ENCODE results near the gene TMPRSS6.

DNA sequence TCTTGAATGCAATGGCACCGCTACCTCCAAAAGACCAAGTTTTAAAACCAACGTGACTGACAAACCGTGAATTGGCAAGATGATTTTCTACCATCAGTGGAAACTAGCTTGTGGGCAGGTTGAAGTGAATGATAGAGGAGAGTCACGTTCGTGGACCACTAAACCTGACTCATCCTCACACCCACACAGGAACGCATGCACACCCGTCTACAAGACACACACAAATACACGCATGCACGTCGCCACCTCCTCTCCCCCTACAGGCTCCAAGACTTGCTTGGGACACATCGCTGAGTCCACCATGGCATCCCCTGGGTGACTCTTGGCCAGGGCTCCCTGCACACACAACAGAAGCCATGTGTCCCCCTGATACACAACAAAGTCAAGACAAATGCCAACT is 14.4 kb downstream of the TMPRSS6 start:
- TF ChIP-seq, protein P1, sequence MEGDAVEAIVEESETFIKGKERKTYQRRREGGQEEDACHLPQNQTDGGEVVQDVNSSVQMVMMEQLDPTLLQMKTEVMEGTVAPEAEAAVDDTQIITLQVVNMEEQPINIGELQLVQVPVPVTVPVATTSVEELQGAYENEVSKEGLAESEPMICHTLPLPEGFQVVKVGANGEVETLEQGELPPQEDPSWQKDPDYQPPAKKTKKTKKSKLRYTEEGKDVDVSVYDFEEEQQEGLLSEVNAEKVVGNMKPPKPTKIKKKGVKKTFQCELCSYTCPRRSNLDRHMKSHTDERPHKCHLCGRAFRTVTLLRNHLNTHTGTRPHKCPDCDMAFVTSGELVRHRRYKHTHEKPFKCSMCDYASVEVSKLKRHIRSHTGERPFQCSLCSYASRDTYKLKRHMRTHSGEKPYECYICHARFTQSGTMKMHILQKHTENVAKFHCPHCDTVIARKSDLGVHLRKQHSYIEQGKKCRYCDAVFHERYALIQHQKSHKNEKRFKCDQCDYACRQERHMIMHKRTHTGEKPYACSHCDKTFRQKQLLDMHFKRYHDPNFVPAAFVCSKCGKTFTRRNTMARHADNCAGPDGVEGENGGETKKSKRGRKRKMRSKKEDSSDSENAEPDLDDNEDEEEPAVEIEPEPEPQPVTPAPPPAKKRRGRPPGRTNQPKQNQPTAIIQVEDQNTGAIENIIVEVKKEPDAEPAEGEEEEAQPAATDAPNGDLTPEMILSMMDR (conservative IDR thresholded peaks at IDR 0.05 in 1 of 2, IDR thresholded peaks at IDR 0.05 in 1 of 2; ENCODE audit: extremely low read depth in 1 of 2, insufficient read depth in 1 of 2, low read depth in 1 of 2, low read length in 2 of 2), result no peak
- no peak for TF ChIP-seq EZH2 (IDR thresholded peaks at IDR 0.05; ENCODE audit: borderline replicate concordance, low read length)

Data from mammary epithelial cell (primary cell).